Measurements from ENCODE around the gene RD3L.

DNA sequence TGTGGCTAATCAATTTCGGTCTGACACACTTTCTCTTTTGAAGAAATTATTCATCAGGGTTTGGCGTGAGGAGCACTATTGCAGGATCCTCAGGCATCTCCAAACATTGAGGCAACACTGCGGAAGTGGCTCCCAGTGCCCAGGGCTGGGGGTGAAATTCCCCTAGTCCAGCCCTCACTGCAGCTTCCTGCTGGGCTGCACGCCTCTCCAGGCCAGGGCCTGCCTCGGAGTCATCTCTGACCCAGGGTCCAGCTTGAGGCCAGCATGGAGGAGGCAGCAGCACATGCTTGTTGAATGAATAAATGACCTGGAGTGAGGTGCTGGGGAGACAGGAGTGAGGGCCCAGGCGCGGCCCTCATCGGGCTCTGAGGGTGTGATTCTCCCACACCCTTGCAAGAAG is 50.1 kb downstream of the RD3L start:
- TF ChIP-seq, protein P1, sequence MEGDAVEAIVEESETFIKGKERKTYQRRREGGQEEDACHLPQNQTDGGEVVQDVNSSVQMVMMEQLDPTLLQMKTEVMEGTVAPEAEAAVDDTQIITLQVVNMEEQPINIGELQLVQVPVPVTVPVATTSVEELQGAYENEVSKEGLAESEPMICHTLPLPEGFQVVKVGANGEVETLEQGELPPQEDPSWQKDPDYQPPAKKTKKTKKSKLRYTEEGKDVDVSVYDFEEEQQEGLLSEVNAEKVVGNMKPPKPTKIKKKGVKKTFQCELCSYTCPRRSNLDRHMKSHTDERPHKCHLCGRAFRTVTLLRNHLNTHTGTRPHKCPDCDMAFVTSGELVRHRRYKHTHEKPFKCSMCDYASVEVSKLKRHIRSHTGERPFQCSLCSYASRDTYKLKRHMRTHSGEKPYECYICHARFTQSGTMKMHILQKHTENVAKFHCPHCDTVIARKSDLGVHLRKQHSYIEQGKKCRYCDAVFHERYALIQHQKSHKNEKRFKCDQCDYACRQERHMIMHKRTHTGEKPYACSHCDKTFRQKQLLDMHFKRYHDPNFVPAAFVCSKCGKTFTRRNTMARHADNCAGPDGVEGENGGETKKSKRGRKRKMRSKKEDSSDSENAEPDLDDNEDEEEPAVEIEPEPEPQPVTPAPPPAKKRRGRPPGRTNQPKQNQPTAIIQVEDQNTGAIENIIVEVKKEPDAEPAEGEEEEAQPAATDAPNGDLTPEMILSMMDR (optimal IDR thresholded peaks at IDR 0.05 in 1 of 3, IDR thresholded peaks at IDR 0.05 in 1 of 3, conservative IDR thresholded peaks at IDR 0.05 in 1 of 3; ENCODE audit: extremely low read depth in 1 of 3, insufficient read depth in 2 of 3, low read length in 3 of 3): no peak
- TF ChIP-seq EZH2 (IDR thresholded peaks at IDR 0.05; ENCODE audit: low read length): no peak

Measured in keratinocyte (primary cell).